ENCODE measurements around the gene PITPNB.

The PITPNB gene

DNA sequence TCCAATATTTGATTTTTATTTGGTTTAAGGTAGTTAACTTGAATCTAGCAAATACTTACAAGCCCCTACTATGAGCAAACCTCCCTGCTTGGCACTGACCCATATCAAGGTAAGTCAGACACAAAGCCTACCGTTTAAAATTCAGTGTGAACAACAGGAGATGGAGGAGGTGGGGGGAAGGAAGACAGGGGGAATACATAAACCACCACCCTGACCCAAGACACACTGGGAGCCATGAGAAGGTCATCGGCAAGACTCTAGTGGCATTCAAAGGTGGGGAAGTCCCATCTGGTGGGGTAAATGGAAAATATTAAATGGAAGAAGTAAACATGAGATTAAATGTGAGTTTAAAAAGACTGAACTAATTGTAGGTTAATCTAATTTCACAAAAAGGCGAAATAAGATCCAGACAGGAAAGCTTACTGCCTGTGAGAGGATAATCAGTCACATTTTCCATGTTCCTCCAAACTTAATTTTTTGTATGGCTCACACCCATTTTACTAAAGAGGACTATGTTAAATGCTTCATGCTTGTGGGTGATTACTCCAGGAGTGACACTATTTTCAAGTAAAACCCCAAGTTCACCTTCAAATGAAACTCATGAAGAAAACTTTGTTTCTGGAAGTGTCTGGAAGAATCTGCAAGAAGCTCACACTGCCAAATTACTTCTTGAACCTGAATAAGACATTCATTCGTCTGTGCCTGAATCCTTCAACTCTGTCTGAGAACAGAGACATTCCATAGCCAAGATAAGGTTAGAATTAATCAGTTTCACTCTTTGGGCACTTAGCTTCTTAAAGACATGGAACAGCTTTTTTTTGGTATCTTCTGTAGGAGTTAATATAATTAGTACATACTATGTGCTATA lies 51.7 kb downstream of the PITPNB start (continued):
- TF ChIP-seq, protein P1, sequence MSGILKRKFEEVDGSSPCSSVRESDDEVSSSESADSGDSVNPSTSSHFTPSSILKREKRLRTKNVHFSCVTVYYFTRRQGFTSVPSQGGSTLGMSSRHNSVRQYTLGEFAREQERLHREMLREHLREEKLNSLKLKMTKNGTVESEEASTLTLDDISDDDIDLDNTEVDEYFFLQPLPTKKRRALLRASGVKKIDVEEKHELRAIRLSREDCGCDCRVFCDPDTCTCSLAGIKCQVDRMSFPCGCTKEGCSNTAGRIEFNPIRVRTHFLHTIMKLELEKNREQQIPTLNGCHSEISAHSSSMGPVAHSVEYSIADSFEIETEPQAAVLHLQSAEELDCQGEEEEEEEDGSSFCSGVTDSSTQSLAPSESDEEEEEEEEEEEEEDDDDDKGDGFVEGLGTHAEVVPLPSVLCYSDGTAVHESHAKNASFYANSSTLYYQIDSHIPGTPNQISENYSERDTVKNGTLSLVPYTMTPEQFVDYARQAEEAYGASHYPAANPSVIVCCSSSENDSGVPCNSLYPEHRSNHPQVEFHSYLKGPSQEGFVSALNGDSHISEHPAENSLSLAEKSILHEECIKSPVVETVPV (CRISPR knock-in tag; IDR thresholded peaks at IDR 0.05): no peak
- no peak for TF ChIP-seq ZNF565 (CRISPR knock-in tag; conservative IDR thresholded peaks at IDR 0.05; ENCODE audit: low read depth)
- TF ChIP-seq, protein P2, sequence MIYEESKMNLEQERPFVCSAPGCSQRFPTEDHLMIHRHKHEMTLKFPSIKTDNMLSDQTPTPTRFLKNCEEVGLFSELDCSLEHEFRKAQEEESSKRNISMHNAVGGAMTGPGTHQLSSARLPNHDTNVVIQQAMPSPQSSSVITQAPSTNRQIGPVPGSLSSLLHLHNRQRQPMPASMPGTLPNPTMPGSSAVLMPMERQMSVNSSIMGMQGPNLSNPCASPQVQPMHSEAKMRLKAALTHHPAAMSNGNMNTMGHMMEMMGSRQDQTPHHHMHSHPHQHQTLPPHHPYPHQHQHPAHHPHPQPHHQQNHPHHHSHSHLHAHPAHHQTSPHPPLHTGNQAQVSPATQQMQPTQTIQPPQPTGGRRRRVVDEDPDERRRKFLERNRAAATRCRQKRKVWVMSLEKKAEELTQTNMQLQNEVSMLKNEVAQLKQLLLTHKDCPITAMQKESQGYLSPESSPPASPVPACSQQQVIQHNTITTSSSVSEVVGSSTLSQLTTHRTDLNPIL (CRISPR knock-in tag; IDR thresholded peaks at IDR 0.05; ENCODE audit: low read depth): no peak

DNA sequence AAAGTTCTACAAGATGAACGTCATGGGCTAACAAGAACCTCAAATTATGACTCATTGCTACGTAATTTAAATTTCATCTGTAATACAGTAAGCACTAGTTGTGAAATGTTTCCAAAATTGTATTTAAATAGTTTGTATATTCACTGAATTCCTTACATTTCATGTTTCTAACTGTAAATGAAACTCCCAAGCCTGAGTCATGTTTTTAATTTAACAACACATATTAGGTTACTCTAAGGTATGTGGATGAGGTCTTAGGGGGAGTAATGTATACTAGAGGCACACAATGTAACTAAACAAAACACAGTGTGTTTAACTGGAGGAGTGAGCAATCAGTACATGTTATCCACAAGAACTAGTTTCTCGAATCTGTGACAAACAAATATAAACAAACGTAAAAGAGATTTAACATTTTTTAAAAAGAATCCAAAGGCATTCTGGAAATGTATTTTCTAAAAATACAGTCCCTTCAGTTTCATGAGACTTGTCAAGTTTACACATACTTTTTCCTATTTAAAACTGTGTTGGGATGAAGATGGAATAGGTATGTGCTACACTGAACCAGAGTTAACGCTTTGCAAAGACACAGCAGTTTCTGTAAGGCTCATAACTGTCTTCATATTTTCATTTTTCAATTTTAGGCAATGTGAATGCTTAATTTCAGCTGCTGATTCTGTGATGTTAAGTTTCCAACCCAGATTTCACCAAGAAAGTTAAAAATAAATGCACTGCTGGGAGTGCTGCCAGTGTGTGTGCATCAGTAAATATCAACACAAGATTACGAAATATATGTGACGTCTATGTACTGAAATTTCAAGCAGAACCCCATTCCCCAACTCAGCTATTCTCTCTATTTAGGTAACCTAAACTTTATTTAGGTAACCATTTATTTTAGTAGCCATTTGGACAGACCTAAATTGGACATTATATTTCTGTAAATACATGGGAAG lies 52.6 kb downstream of the PITPNB start:
- ATAC-seq: peak; percentile 94
- TF ChIP-seq ISL1 (CRISPR knock-in tag; IDR thresholded peaks at IDR 0.05) (peak; percentile 44; the same call in 1 of the 2 replicates), PPARA (CRISPR knock-in tag; IDR thresholded peaks at IDR 0.05; ENCODE audit: borderline replicate concordance) (no peak)

DNA sequence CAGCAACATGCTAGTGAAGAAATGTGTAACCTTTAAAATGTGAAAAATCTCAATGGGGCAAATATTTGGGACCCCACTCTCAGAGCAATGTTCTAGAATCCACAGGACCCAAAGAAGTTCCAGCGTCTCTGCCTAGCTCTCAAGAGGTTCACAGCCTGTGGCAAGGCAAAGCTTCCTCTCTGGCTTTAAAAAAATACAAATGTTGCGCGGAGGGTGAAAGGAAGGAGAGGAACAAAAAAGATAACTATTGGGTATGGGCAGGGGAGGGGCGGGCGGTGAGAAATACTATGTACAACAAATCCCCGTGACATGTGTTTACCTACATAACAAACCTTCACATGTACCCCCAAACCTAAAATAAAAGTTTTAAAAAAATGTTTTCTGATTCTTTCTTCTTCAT lies 53.6 kb downstream of the PITPNB start:
- TF ChIP-seq ZNF70 (CRISPR knock-in tag; IDR thresholded peaks at IDR 0.05) (no peak), TOX (CRISPR knock-in tag; IDR thresholded peaks at IDR 0.05; ENCODE audit: borderline replicate concordance) (no peak), SNAI2 (CRISPR knock-in tag; IDR thresholded peaks at IDR 0.05) (no peak), ZFP3 (CRISPR knock-in tag; IDR thresholded peaks at IDR 0.05) (no peak), ARNTL (CRISPR knock-in tag; IDR thresholded peaks at IDR 0.05; ENCODE audit: borderline replicate concordance, low read depth) (no peak)
- TF ChIP-seq, protein P2 (CRISPR knock-in tag; IDR thresholded peaks at IDR 0.05; ENCODE audit: low read depth): no peak
- TF ChIP-seq, protein P1 (CRISPR knock-in tag; IDR thresholded peaks at IDR 0.05): no peak
- ATAC-seq: no peak

DNA sequence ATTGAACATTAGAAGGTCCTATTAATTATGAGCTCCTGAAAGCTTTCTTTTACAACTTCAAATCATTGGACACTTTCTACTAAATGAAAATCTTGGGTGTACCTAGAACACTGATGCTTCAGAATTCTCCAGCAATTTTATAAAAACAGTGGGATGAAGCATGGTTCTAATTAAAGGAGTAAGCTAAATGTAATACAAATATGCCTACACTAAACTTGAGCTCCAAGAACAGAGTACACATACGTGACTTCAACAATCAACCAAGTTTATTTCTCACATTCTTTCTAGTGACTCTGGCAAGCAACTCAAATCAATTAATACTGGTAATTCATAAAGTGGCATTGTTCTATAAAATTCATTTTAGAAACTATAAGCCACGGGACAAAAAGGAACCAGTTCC lies 55.5 kb downstream of the PITPNB start:
- no peak for ATAC-seq
- TF ChIP-seq RARB (CRISPR knock-in tag; IDR thresholded peaks at IDR 0.05) (no peak), ZNF565 (CRISPR knock-in tag; conservative IDR thresholded peaks at IDR 0.05; ENCODE audit: low read depth) (no peak), BACH2 (CRISPR knock-in tag; IDR thresholded peaks at IDR 0.05; ENCODE audit: borderline replicate concordance) (no peak), ARNTL (CRISPR knock-in tag; IDR thresholded peaks at IDR 0.05; ENCODE audit: borderline replicate concordance, low read depth) (no peak), ZNF8 (CRISPR knock-in tag; IDR thresholded peaks at IDR 0.05) (no peak), ZC3H10 (CRISPR knock-in tag; IDR thresholded peaks at IDR 0.05) (no peak), SNAI2 (CRISPR knock-in tag; IDR thresholded peaks at IDR 0.05) (no peak)
- TF ChIP-seq, protein P3, sequence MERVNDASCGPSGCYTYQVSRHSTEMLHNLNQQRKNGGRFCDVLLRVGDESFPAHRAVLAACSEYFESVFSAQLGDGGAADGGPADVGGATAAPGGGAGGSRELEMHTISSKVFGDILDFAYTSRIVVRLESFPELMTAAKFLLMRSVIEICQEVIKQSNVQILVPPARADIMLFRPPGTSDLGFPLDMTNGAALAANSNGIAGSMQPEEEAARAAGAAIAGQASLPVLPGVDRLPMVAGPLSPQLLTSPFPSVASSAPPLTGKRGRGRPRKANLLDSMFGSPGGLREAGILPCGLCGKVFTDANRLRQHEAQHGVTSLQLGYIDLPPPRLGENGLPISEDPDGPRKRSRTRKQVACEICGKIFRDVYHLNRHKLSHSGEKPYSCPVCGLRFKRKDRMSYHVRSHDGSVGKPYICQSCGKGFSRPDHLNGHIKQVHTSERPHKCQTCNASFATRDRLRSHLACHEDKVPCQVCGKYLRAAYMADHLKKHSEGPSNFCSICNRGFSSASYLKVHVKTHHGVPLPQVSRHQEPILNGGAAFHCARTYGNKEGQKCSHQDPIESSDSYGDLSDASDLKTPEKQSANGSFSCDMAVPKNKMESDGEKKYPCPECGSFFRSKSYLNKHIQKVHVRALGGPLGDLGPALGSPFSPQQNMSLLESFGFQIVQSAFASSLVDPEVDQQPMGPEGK (CRISPR knock-in tag; IDR thresholded peaks at IDR 0.05; ENCODE audit: borderline replicate concordance): no peak
- TF ChIP-seq, protein P4, sequence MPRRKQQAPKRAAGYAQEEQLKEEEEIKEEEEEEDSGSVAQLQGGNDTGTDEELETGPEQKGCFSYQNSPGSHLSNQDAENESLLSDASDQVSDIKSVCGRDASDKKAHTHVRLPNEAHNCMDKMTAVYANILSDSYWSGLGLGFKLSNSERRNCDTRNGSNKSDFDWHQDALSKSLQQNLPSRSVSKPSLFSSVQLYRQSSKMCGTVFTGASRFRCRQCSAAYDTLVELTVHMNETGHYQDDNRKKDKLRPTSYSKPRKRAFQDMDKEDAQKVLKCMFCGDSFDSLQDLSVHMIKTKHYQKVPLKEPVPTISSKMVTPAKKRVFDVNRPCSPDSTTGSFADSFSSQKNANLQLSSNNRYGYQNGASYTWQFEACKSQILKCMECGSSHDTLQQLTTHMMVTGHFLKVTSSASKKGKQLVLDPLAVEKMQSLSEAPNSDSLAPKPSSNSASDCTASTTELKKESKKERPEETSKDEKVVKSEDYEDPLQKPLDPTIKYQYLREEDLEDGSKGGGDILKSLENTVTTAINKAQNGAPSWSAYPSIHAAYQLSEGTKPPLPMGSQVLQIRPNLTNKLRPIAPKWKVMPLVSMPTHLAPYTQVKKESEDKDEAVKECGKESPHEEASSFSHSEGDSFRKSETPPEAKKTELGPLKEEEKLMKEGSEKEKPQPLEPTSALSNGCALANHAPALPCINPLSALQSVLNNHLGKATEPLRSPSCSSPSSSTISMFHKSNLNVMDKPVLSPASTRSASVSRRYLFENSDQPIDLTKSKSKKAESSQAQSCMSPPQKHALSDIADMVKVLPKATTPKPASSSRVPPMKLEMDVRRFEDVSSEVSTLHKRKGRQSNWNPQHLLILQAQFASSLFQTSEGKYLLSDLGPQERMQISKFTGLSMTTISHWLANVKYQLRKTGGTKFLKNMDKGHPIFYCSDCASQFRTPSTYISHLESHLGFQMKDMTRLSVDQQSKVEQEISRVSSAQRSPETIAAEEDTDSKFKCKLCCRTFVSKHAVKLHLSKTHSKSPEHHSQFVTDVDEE (CRISPR knock-in tag; IDR thresholded peaks at IDR 0.05): no peak
